GM10266 (cell line): Measurements from ENCODE around the gene PKIB.

Experiments
- DNase-seq: peaks from one replicate; pipeline ENCODE4 v3.0.0; 2012; ENCODE audit errors: extremely low spot score
- CTCF ChIP-seq: IDR thresholded peaks from 2 replicates; pipeline ENCODE4 v1.5.1; 2012; ENCODE audit warnings: mild to moderate bottlenecking, low read depth; ENCODE audit not compliant: control insufficient read depth, insufficient read depth; ENCODE audit errors: missing control alignments

Gene PKIB

GRCh38 chr6:122604676-122605075 lies 5.5 kb upstream of the PKIB start:
- no peak for TF ChIP-seq CTCF
- no peak for DNase-seq

- TF ChIP-seq CTCF = no peak
- DNase-seq = peak; percentile 28
Observed at GRCh38 chr6:122610690-122611455, 668 bp downstream of the PKIB start.

GRCh38 chr6:122612838-122613237 lies 2.6 kb downstream of the PKIB start:
- no peak for DNase-seq
- TF ChIP-seq CTCF = no peak

GRCh38 chr6:122614303-122614702 lies 4.1 kb downstream of the PKIB start:
- DNase-seq = no peak
- no peak for TF ChIP-seq CTCF

- no peak for DNase-seq
- no peak for TF ChIP-seq CTCF
Observed at GRCh38 chr6:122615409-122615808, 5.2 kb downstream of the PKIB start.

GRCh38 chr6:122616877-122617276 lies 6.7 kb downstream of the PKIB start:
- DNase-seq = no peak
- TF ChIP-seq CTCF = no peak

GRCh38 chr6:122619309-122619708 lies 9.1 kb downstream of the PKIB start:
- DNase-seq = no peak
- no peak for TF ChIP-seq CTCF
